GM18951 (cell line): ENCODE results near the gene DLG3.

Source experiments
- POLR2A ChIP-seq: IDR thresholded peaks from 4 replicates; pipeline ENCODE4 v1.6.1; 2011; ENCODE audit warnings: mild to moderate bottlenecking; ENCODE audit not compliant: insufficient read length, insufficient read depth; ENCODE audit errors: extremely low read depth
- in situ Hi-C: fragments of 300-500 bp; cut with MboI; formaldehyde crosslinking; loops from one replicate; pipeline ENCODE4 v1.12.0; 2022; ENCODE audit warnings: low sequenced_read_pairs, mixed read lengths, inconsistent platforms; ENCODE audit not compliant: unreplicated experiment

DLG3 gene

DNA sequence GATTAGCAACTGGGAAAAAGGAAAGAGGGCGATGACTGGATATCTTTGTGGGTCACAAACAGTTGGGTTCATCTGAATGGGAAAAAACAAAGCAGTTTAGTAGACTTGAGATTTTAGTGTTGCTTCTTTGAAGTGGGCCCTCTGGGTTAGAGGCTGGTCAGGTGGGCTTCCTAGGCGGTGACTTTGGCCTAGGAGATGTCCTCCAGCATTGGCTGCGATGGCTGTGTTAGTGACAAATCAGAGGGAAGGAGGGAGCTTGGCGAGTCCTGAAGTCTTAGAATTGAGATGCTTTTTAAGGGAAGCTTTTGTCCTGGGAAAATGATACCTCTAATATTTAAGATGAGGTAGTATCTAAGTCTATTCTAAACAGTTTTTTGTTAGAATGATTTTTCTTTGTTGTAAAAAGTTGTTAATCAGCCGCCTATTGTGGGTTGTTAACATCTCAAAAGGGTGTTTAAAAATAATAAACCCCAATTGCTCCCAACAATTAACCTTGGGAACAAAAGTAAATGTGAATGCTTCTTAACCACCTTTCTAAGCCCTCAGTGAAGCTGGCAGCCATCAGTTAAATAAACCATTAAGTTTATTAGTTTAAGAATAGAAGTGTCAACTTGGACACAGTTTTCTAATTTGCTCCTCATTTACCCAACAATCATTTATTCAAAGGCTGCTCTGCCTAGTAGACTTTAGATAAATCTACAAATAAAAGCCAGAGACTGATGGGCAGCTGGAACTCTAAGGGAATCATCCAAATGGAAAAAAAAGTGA, 31.7 kb downstream of the DLG3 start:
- in situ Hi-C loops = no loop called here
- no peak for TF ChIP-seq POLR2A

- in situ Hi-C loops = no loop called here
- TF ChIP-seq POLR2A = no peak
Measured at GRCh38 chrX:70476934-70477733, 32.5 kb downstream of the DLG3 start.

GRCh38 chrX:70477734-70478075, 33.1 kb downstream of the DLG3 start:
- in situ Hi-C loops = no loop called here
- no peak for TF ChIP-seq POLR2A

DNA sequence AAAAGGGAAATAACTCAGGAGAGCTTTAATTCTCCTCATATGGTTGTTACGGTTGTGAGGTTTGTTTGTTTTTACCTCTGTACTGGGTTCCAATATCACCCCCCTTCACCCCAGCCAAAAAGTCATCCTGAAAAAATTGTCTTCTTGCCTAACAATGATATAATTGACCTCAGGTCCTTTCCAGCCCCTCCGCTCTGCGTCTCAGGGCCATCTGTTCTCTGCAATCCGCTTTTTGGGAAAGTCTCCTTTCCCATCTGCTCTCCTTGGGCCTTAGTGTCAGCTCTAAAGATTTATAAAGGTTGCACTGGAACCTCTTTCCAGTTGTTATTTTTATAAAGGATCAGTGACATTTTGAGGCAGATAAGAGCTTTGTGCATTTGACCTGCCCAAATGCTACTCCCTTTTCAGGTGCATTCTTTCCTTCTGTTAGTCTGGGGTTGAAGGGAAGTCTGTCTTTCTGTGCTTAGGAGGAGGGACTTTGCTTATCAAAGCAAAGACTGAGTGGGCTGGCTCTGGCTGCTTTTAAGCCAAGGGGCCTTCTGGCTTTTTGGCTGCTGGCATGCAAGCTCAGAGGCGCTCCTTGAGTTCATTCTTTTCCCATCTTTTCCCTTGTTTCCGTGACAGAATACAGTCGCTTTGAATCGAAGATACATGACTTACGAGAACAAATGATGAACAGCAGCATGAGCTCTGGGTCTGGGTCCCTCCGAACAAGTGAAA, 34.1 kb downstream of the DLG3 start:
- no peak for TF ChIP-seq POLR2A
- in situ Hi-C loops = no loop called here

GRCh38 chrX:70479247-70479921, 34.7 kb downstream of the DLG3 start:
- in situ Hi-C loops = no loop called here
- TF ChIP-seq POLR2A = no peak

DNA sequence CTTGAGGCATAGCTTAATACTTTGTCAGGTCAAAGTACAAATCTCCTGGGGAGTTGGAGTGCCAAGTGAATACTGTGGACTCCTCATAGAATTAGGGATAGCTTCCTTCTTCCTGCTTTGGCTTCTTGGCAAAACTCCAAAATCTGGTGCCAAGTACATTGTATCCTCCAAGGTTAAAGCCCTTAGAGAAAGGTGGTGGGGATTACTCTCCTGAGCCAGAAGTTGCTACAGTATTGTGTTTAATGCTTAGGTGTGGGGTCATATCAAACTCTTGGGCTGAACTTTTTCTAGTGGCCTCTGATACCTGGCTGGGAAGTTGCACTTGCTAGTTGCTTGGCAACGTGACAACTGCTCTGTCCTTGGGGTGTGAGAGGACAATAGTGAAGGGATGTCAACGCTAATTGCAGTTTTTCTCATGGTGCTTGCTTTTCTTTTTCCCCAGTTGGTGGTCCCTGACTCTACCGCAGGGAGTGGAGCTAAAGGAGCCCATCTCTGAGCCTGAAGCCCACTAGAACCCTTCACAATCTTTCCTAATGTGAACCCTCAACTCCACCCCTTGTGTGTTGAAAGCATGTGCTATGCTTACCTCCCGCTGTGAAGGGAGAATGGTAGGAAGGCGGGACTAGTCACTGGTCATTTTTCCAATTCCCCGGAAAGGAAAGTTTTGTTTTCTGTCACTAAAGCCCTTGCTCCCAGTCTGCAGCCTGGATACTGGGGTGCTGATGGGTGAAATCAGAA, 35.5 kb downstream of the DLG3 start:
- in situ Hi-C loops = no loop called here
- TF ChIP-seq POLR2A = no peak

- in situ Hi-C loops = no loop called here
- TF ChIP-seq POLR2A = no peak
Measured at GRCh38 chrX:70480660-70481018, 36.0 kb downstream of the DLG3 start.

DNA sequence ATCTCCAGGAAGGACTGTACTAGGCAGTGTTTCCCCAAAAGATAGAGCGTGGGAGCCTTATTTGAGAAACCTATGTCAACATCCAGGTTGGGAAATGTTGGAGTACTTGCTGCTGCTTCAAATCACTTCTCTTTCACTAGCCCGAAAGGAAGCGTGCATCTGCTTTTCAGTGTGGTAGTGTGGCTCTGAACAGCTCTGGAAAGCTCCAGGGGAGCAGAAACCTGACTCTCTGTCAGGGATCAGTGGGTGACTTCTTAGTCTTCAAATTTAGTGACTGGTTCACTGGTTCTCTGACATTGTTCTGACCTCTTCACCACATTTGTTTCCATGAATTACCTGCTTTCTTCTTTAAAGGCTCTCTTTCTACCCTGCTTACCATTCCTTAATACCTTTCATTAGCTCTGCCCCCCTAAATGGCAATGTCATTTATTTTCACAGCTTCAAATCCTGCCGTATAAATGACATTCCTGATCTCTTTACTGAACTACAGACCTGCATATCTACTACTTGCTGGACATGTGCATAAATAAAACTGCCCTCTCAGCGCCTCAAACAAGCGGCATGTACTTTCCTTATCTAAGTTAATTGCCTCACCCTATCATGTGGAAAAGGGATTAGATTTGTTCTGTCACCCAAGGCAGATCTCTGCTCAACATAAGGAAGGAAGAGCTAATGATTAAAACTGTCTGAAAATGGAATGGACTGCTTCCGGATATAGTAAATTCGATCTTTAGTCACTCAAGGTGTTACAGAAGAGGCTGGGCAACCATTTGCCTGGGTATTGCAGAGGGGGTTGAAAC, 37.0 kb downstream of the DLG3 start:
- in situ Hi-C loops = no loop called here
- no peak for TF ChIP-seq POLR2A

- no peak for TF ChIP-seq POLR2A
- in situ Hi-C loops = no loop called here
Measured at GRCh38 chrX:70482300-70482699, 37.7 kb downstream of the DLG3 start.

- no peak for TF ChIP-seq POLR2A
- in situ Hi-C loops = no loop called here
Measured at GRCh38 chrX:70485466-70485865, 40.8 kb downstream of the DLG3 start.

GRCh38 chrX:70488856-70489255, 44.2 kb downstream of the DLG3 start:
- TF ChIP-seq POLR2A = no peak
- in situ Hi-C loops = no loop called here

DNA sequence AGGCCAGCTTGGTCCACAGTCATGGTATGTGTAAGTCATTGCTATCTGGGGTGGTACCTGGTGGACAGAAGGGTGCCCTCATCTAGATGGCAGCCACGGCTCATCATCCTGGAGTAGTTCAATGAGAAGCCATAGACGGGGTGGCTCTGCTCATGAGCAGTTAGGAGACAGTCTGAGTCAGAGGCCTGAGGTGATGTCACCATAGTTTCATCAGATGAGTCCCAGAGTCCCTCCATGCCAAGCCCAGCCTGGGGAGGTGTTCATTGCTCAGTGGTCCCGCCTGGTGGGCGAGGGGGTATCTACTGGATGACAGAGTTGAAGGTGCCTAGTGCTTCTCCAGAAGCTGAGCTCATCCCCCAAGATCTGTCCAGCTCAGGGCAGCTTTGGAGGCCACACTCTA, 49.8 kb downstream of the DLG3 start:
- no peak for TF ChIP-seq POLR2A
- in situ Hi-C loops = no loop called here
